A204.1 (cell line): ENCODE results near the gene NOL4L.
"Not testable (repeated sequence)": the region's sequence is repeated elsewhere in the genome, so short reads cannot be mapped to it uniquely, and the experiment has no call there.

Source experiments
- FAIRE-seq: peaks from 2 replicates; lab custom pipeline; 2012; peaks lifted over from hg19 to GRCh38; lab: Jason Lieb, UNC

The NOL4L gene

DNA sequence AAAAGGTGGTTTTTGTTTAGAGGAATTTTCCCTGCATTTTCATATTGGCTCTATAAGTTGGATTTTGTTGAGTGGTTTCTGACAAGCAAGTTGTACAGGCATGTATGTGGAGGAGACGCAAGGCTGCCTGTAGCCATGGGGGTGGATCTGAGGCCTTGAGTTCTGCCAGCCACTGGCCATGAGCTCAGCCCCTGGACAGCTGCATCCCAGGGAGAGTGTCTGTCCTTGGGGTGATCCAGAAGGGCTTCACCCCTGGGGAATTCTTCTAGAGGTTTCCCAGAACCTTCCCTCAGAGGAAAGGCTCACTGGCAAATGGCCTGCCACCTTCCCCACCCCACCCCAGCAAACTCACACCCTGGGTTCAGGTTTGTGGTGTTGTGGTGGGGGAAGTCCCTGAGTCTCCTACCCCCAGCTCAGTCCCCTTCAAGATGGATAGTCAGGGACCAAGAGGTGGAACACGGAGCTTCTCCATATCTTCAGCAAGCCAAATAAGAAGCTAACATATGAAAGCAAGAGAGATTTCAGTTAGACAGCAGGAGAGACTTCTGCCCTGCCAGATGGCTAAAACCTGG, 11.6 kb upstream of the NOL4L start:
- no peak for FAIRE-seq

DNA sequence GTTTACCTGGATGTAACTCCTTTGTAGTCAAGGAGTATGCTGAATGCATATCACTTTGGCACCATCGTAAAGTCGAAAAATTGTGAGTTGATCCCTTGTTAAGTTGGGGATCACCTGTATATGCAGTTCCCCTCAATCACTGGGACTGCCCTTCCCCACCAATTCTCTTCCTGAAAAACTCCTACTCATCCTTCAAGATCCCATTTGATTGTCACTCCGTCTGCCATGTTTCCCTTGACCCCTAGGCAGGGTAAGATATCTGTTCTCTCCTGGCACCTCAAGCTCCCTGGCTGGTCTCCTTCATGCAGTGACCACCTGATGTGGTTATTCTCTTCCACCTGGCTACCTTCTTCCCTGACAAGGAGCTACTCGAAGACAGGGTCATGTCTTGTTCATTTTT, 10.0 kb upstream of the NOL4L start:
- no peak for FAIRE-seq

DNA sequence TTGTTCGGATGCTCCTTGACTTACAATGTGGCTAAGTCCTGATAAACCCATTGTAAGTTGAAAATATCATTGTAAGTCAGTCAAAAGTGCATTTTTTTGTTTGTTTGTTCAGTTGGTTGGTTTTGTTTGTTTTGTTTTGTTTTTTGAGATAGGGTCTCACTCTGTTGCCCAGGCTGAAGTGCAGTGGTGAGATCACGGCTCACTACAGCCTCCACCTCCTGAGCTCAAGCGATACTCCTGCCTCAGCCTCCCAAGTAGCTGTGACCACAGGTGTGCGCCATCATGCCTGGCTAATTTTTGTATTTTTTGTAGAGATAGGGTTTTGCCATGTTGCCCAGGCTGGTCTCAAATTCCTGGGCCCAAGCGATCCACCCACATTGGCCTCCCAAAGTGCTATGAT, 9.5 kb upstream of the NOL4L start:
- FAIRE-seq: not testable (repeated sequence)

DNA sequence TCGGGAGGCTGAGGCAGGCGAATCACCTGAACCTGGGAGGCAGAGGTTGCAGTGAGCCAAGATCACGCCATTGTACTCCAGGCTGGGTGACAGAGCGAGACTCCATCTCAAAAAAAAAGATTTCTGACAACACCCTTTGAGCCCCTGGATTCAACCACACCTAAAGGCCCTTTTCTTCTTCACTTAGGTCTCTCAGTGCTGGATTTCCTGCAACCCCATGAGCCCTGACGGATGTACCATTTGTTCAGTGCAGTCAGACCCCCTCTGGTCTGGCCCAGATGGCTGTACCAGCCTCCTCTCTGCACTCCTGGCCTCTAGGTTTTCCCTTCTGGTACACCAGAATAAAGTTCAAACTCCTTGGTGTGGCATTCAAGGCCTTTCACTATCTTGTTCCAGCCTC, 9.1 kb upstream of the NOL4L start:
- FAIRE-seq: no peak

DNA sequence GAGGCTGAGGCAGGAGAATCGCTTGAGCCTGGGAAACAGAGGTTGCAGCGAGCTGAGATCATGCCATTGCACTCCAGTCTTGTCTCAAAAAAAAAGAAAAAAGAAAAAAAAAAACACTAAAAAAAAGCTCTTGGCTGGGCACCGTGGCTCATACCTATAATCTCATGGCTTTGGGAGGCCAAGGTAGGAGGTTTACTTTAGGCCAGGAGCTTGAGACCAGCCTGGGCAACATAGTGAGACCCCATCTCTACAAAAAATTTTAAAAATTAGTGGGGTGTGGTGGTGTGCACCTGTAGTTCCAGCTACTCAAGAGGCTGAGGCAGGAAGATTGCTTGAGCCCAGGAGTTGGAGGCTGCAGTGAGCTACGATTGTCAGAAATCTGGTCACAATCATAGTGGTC, 7.5 kb upstream of the NOL4L start:
- not testable (repeated sequence) for FAIRE-seq

DNA sequence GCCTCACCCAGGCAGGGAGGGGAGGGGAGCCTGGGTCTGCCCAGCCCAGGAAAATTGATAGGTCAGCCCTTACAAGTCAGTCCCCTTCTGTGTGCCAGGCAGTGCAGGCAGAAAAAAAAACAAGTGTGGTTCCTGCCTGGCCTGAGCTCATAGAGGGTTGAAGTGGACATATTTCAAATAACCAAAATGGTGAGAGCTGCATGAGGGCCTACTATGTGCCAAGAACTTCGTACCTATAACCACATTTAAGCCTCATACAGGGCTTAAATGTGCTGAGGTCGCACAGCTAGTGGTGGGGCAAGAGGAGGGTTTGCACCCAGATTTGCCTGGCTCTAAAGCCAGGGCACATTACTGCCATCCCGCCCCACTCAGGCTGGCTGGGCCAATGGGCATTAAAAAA, 6.9 kb upstream of the NOL4L start:
- FAIRE-seq: no peak

DNA sequence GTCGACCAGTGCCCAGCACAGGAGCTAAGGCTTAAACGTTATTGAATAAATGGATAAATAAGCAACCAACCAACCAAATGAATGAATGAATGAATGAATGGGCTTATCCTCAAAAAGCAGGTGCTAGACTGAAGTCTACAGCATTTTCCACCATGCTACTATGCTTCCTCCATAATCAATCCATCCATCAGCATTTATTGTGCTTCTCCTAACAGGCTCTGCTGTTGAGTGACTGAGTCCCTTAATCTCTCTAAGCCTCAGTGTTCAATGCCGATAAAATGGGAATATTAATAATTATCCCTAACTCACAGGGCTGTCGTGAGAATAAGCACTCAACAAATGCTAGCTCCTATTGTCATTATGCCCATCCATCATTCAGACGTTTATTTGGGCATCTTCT, 4.6 kb upstream of the NOL4L start:
- FAIRE-seq: no peak

DNA sequence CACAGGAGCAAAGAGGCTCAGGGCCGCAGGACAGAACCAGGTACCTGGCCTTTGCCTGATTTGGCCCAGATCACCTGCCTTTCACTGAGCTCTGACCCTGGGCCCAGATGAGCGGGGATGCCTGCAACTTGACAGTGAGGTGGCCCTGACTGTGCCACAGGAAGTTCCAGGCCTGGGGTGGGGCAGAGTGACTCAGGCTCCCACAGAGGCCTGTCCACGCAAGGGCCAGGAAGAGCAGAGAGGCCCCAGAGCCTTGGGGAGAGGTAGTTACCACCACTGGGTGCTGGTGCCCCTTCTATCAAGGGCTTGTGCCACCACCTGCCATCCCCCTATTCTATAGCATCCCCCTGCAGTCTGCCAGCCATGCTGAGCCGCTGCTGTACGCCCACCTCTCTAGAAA, 4.1 kb upstream of the NOL4L start:
- FAIRE-seq: no peak

DNA sequence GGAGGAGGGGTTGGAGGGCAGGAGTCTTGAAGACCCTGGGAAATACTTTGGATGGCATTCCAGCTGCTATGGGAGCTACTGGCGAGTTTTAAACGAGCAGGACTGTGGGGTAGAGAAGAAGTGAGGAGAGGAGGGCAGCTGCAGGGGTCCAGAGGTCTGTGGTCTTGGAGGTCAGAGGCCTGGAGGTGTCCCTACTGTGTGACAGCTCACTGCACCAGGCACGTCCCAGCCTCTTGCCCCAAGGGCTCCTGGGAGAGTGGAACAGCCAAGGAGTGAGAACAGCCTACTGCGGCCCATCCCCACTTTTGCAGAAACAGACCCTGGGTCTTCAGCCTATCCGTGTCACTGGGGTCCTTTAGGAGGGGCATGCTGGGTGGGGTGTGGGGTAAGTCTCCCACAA, 2.9 kb upstream of the NOL4L start:
- FAIRE-seq: no peak

DNA sequence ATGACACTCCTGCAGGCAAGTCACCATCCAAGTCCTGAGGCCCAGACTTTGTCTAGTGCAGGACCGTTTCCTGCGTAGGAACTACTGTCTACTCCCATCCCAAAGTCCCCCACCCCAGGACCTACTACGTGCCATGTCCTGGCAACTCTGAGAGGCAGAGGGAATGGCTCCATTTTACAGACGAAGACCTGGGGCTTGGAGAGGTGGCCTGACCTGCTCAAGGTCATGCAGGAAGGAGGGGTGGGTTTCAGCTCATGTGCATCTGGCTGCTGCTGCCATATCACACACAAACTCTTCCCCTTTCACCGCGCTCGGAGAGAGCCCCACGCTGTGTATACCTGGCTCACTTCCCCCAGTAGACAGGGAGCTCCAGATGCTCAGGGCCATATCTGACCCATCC, 1.2 kb upstream of the NOL4L start:
- FAIRE-seq: no peak

DNA sequence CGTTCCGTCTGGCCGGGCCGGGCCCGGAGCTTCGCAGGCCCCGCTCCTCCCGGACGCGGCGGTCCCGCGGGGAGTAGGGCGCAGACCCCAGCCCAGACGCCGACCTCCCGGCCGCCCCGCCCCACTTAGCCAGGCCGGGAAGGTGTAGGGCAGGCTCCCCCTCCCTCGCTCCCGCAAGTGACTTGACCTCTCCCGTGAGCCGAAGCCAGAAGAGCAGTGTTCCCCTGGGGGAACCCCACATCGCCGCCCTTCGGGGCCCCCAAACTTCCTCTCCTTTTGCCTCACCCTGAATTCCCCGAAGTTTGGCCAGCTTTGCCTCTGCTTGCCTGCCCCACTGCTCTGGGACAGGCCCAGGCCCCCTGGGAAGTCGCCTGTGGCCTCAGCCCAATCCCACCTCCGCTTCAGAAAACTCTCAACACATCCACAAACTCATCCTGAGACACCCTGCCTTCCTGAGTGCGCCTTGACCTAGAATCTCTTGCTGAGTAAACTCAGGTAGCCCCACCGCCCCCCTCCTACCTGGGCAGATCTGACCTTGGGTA, 524 bp upstream of the NOL4L start:
- no peak for FAIRE-seq

DNA sequence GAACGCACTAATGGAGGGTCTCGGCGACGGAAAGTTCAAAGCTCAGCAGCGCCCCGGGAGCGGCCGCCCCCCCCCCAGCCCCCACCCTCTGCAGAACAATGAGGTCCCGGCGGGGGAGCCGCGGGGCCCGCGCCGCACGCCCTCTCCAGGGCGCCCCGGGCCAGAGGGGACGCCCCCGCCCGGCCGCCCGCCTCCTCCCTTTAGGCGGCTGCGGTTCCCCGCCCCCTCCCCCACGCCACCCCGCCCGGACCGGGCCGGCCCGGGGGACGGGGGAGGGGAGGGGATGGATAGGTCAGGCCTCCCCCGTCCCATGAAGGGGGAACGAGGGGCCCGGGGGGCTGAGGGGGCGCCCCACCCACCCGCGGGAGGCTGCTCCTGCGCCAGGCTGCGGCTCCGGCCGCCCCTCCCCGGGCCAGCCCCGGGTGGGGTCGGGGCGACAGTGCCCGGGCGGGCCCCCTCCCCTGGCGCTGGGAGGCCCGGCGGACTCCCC, 1.5 kb downstream of the NOL4L start:
- no peak for FAIRE-seq

DNA sequence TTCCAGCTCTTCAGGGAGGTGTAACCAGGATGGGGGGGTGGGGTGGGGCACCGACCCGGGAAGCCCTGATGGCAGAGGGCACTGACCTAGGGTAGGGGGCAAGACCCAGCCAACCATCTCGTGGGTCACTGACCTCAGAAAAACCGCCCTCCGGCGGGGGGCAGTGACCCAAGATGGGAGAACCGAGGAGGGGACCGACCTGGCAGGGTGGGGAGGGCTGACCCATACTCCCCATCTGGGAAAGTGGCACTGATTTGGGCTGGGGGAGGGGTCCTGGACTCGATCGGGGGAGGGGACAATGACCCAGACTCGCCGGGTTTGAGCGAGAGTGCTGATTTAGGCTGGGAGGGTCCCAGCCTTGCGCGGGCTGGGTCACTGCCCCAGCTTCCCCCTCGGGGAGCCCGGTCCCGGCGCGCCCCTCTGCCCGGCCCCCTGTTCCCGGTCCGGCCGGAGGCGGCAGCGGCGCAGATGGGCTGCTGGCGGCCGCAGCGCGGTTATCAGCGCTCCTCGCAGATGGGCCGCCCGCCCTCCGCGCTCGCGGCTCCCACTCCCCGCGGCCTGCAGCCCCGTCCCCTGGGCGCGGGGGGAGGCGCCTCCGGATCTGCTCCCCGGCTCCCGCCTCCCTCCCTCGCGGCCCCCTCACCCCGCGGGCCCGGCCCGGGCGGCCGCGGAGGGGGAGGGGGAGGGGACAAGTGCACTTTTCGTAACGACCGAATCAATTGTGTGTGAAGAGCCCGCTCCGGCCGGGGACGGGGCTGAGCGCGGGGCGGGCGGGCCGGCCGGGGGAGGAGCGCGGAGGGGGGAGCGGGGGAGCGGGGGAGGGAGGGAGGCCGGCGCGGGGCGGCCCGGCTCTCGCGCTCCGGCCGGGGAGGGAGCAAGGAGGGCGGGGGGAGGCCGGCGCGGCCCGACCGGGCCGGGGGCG, 2.2 kb downstream of the NOL4L start:
- FAIRE-seq: no peak

DNA sequence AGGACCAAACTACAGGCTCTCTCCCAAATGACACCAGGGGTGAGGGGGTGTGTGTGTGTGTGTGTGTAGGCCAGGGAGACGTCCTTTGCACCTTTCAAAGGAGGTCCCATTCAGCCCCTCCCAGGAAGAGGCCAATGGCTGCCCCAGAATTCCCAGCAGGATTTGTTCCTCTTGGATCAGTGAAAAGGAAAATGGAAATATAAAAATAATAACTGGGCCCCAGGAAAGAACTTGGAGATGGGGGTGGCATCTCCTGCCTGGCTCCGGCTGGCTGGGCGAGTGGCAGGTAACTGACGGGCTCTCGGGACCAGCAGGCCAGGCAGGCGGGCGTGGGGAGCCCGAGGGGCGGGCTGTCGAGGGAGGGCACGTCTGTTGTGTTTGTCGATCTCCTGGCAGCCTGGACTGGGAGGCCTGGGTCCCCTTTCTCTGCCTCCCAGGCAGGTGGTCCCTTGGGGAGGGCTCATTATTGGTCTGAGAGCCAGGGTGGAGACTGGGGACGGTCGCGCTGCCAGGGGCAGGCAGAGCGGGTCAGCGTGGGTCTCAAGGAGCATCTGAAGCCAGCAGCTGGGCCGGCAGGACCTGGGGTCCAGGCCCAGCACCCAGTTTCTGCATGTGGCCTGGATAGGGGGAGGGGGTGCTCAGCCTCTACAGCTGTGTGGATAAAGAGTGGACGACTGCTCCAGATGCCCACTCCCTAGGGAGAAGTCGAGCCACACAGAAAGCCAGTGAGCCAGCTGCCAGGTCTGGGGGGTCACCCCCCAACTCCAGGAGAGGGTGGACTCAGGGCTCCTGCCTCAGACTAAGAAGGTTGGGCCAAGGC, 3.1 kb downstream of the NOL4L start:
- no peak for FAIRE-seq

DNA sequence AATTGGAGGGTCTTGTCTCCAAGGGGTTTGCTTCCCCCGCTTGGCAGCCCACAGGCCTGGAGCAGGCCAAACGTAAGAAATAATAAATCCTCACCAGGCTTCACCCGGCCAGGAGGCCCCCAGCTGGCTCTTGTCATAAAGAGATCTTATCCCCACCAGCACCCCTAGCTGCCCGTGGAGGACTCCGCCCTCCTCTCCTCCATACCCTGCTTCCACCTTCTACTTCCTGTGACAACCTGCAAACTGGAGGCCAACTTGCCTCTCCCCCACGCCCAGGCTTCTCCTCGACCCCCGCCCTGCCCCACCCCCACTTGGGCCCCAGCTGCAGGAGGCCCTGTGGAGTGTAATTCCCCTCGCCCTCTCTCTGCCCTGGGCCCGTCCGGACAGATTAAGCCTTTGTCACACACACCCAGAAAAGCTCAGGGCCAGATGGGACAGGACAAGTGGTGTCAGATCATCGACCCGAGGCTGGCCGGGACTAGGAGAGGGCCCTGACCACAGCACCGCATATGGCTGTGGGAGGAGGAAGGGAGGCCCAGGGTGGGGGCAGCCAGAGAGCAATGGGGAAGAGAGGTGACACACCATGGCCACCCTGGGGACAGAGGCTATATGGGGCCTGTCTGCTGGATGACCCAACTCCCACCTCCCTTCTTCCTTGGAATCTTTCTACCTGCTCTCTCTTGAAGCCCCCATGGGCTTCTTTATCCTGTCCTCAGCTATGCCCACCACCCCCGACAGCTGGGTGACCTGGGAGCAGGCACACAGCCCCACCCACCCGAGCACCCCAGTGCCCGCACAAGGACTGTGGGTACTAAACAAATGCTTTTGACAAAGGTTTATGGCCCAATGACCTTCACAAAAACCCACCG, 3.9 kb downstream of the NOL4L start:
- no peak for FAIRE-seq

DNA sequence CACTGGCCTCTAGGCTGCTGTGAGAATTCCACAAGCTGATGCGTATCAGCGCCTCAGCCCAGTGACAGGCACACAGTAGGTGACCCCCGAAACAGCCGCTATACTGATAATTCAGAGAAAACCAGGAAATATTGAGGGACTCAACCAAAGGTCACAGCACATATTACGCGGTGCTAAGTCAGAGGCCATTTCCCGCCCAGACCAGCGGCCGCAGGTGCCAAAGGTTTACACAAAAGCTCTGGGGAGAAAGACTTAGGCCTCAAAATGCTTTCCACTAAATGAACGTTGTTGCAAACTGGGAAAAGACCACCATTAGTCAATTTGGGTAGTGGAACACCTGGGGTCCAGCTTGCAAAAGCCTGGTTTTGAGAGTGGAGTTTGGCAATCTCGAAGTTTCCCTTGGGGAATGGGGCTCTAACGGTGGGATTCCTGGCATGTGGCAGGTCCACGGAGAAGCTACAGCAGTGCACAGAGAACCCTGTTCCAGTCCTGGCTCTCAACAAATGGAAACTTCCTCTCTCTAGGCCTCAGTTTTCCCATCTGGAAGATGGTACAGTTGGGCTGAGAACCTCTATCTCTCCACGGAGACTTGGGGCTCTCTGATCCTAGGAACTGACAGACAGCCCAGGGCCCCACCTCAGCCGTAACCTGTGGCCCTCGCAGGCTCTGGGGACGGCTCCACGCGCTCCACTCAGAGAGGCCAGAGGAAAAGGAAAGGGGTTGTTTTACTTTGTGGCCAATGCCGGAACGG, 4.7 kb downstream of the NOL4L start:
- no peak for FAIRE-seq

DNA sequence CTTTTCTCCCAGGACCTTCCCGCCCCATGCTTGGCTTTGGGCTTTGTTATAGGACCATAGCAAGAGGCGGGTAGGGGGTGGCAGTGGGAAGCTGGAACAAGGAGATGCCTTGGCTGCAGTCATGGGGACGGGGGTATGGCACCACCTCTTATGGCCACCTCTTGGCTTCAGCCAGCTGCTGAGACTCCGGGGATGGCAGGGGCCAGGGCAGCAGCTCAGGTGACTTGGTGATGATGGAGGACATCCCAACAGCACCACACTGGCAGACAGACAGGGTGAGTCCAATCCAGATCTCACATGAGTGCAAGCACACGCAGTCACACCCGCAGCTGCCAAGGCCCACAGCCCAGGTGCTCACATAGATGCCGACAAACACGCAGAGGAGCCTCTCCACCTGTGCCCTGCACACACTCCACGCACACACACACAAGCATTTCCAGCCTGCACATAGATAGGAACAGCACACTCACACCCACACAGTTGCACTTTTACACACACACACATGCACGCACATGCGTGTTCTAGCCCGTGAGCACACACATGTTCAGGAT, 6.2 kb downstream of the NOL4L start:
- no peak for FAIRE-seq

DNA sequence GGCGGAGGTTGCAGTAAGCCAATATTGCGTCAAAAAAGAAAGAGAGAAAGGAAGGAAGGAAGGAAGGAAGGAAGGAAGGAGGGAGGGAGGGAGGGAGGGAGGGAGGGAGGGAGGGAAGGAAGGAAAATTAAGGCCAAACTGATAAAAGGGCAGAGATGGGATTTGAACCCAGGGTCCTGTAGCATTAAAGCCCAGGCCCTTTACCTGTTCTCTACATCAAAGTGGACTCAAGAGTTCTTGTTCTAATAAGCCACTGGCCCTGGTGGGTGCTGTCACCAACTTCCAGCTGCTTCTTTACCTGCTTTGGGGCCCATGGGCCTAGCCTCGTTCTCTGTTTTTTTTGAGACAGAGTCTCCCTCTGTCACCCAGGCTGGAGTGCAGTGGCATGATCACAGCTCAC, 7.1 kb downstream of the NOL4L start:
- not testable (repeated sequence) for FAIRE-seq

DNA sequence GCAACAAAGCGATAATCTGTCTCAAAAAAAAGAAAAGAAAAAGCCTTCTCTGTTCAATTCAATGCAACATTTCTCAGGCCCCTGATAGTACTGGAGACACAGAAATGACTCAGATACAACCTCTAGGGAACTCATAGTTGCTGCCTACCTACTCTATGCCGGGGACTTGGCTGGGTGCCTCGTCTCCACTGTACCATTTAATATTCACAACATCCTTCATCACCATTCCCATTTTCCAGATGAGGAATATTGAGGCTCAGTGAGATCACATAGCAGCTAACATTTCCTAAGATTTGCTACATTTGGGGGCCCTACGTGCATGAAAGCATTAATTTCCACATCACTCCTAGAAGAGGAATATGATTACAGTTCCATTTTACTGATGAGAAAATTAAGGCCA, 7.5 kb downstream of the NOL4L start:
- no peak for FAIRE-seq

DNA sequence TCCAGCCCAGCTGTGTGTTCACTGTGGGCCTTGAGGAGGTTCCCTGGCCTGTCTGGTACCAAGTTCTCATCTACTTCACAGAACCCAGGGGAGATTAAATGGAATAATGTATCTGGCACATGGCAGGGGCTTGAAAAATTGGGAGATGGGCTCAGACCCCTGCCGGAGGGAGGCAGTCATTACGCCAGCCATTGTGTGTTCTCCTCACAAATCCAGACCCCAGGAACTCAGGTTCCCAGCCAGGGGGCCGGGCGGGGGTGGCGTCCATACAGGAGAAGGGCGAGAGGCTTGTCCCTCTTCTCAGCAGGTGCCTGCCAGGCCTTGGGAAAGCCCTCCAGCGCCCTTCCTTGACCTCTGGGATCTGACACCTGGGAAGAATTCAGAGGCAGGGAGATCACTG, 8.1 kb downstream of the NOL4L start:
- no peak for FAIRE-seq

DNA sequence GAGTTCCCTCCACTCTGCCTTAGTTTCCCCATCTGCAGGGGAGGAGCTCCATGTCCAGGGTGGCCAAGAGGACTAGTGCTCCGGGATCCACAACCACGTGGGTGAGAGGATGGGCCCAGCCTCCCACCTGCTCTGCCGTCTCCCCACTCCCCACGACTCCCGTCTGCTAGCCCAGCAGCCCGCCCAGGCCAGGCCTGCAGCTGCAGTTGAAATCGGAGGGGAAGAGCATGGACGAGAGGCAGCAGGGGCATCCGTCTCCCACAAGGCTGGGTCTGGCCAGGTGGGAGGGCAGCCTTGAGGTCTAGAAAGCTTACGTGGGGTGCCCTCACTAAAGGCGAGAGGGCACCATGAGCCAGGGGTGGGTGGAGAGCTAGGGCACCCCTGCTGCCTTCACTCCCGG, 8.6 kb downstream of the NOL4L start:
- no peak for FAIRE-seq
